ENCODE measurements around the gene RHO.

GRCh38 chr3:129574206-129574605 is 45.8 kb downstream of the RHO start:
- no peak for TF ChIP-seq EZH2 (IDR thresholded peaks at IDR 0.05; ENCODE audit: low read length, unreplicated experiment)
- TF ChIP-seq CTCF (conservative IDR thresholded peaks at IDR 0.05; ENCODE audit: low read depth, low read length) = no peak

Data from PC-3 (cell line).